Measurements from ENCODE around the gene TNFRSF1A.

DNA sequence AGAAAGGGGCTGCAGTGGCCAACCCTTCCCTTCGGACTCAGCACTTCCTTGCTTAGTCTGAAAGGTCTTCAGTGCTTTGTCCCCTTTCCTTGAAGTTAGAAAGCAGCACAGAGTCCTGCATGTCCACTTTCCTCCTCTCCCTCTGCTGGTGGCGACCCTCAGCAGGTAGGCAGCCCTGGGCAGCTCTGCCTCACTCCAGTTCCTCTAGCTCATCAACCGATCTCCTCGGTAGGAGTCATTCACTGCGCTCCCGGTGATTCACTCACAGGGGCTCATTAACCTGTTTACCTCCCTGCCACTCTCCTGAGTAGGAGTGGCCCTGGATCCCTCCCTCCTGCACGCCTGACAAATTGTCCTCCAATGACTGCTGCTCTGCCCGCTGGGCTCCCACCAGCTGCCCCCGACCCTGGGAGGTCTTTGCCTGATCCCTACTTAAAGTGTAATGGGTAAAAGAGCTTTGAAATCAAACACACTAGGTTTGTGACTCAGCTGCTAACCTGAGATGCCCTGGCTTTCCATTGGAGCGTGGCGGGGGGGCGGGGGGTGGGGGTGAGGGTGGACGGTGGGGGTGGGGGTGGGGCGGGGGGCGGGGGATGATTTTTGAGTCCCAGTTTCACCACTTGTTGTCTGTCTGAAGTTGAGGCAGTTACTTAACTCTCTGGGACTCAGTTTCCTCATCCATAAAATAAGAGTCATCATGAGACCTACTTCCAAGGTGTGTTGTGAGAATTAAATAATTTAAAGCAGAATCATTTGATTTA, 29.3 kb upstream of the TNFRSF1A start:
- TF ChIP-seq CEBPB (IDR thresholded peaks at IDR 0.05; ENCODE audit: borderline replicate concordance, low read depth, low read length) (no peak), NFE2L1 (CRISPR knock-in tag; IDR thresholded peaks at IDR 0.05; ENCODE audit: borderline replicate concordance) (no peak), POLR2AphosphoS5 (IDR thresholded peaks at IDR 0.05; ENCODE audit: low read depth, low read length) (peak; percentile 70), ZNF761 (CRISPR knock-in tag; conservative IDR thresholded peaks at IDR 0.05) (no peak), TBL1XR1 (IDR thresholded peaks at IDR 0.05; ENCODE audit: borderline replicate concordance, low read length, partially characterized antibody) (no peak), CENPBD1 (CRISPR knock-in tag; IDR thresholded peaks at IDR 0.05; ENCODE audit: borderline replicate concordance, low read depth) (no peak), SMAD1 (CRISPR knock-in tag; IDR thresholded peaks at IDR 0.05; ENCODE audit: borderline replicate concordance, low read depth) (no peak), PRDM10 (CRISPR knock-in tag; IDR thresholded peaks at IDR 0.05; ENCODE audit: low read depth) (peak; percentile 62)
